Left ventricle myocardium superior (tissue), 1 donor: Measurements from ENCODE around the gene SP100. TPM values are rescaled to one million over a fixed set of nuclear protein-coding genes. Genes with fewer than 3 reads are reported as not detected.
"Not testable (repeated sequence)": the region's sequence is repeated elsewhere in the genome, so short reads cannot be mapped to it uniquely, and the experiment has no call there.

Experiments used
- ATAC-seq: fragments of 200-7000 bp; cut with Tn5 transposase; one replicate; pipeline ENCODE4 v1.9.1; 2020; ENCODE audit warnings: mild to moderate bottlenecking, moderate library complexity
- DNase-seq: peaks from one replicate; pipeline ENCODE4 v3.0.0-alpha.2; 2020
- intact Hi-C: fragments of 100-400 bp; cut with micrococcal nuclease; formaldehyde crosslinking; loops from one replicate; pipeline ENCODE4 v1.11.0; 2022
- total RNA-seq: library from RNA; stranded (reverse); fragmentation: NEBNext Ultra II Directional; extraction: Animal tissue kit (Norgen Biotek cat#: 25700); gene quantifications from one replicate; pipeline ENCODE4 v1.2.1, GENCODE V29; 2021
- donor health status: DM: no; HTN: yes; CAD: no; lungs with severe emphysema.

The SP100 gene
- total RNA-seq, 1 donor from 2014 or later = 69.2 TPM

GRCh38 chr2:230417436-230417835 is 1.4 kb downstream of the SP100 start:
- DNase-seq = no peak
- no peak for ATAC-seq
- intact Hi-C loops = no loop called here

GRCh38 chr2:230418341-230419016 is 2.5 kb downstream of the SP100 start:
- ATAC-seq (peak; percentile 72), DNase-seq (peak; percentile 39)
- intact Hi-C loops = no loop called here

- DNase-seq (no peak), ATAC-seq (no peak)
- intact Hi-C loops = no loop called here
These were observed 3.2 kb downstream of the SP100 start for GRCh38 chr2:230419181-230419580.

GRCh38 chr2:230422149-230422548 is 6.1 kb downstream of the SP100 start:
- DNase-seq (no peak), ATAC-seq (no peak)
- intact Hi-C loops = no loop called here

- DNase-seq (no peak), ATAC-seq (peak; percentile 63)
- intact Hi-C loops = no loop called here
These were observed 8.0 kb downstream of the SP100 start for GRCh38 chr2:230423851-230424458.

- intact Hi-C loops = no loop called here
- DNase-seq = no peak
- no peak for ATAC-seq
These were observed 9.4 kb downstream of the SP100 start for GRCh38 chr2:230425377-230425776.

- ATAC-seq = no peak
- intact Hi-C loops = no loop called here
- DNase-seq = no peak
These were observed 13.5 kb downstream of the SP100 start for GRCh38 chr2:230429513-230429912.

- ATAC-seq (no peak), DNase-seq (no peak)
- intact Hi-C loops = no loop called here
These were observed 15.2 kb downstream of the SP100 start for GRCh38 chr2:230430957-230431910.

GRCh38 chr2:230434677-230435324 is 18.8 kb downstream of the SP100 start:
- intact Hi-C loops = no loop called here
- ATAC-seq (no peak), DNase-seq (no peak)

GRCh38 chr2:230435431-230435830 is 19.4 kb downstream of the SP100 start:
- intact Hi-C loops = no loop called here
- ATAC-seq = no peak
- no peak for DNase-seq

GRCh38 chr2:230439121-230439520 is 23.1 kb downstream of the SP100 start:
- intact Hi-C loops, DNase-seq, ATAC-seq: not testable (repeated sequence)

GRCh38 chr2:230439590-230439989 is 23.6 kb downstream of the SP100 start:
- intact Hi-C loops = no loop called here
- DNase-seq (no peak), ATAC-seq (no peak)

- DNase-seq (no peak), ATAC-seq (peak; percentile 67)
- intact Hi-C loops = no loop called here
These were observed 25.4 kb downstream of the SP100 start for GRCh38 chr2:230441227-230441897.

- intact Hi-C loops = no loop called here
- DNase-seq (no peak), ATAC-seq (no peak)
These were observed 27.5 kb downstream of the SP100 start for GRCh38 chr2:230443541-230443940.

GRCh38 chr2:230444832-230445231 is 28.8 kb downstream of the SP100 start:
- no peak for ATAC-seq
- no peak for DNase-seq
- intact Hi-C loops = no loop called here

GRCh38 chr2:230447036-230447435 is 31.0 kb downstream of the SP100 start:
- no peak for ATAC-seq
- intact Hi-C loops = no loop called here

GRCh38 chr2:230447455-230448451 is 31.8 kb downstream of the SP100 start:
- intact Hi-C loops = no loop called here
- DNase-seq = no peak
- no peak for ATAC-seq

More at GRCh38 chr2:230447036-230447435, 31.0 kb downstream of the SP100 start:
- no peak for DNase-seq
